HL-60 (cell line): ENCODE measurements around the gene UNK.

Experiments
- CTCF ChIP-seq: IDR thresholded peaks from one replicate; pipeline ENCODE4 v1.5.1; 2011; ENCODE audit warnings: low read length, control low read depth, inconsistent platforms; ENCODE audit not compliant: insufficient read depth
- GABPA ChIP-seq: IDR thresholded peaks from 2 replicates; pipeline ENCODE4 v1.6.1; 2012; ENCODE audit warnings: low read depth
- POLR2AphosphoS5 ChIP-seq: IDR thresholded peaks from 2 replicates; pipeline ENCODE4 v1.6.1; 2012; ENCODE audit warnings: low read depth
- REST ChIP-seq: IDR thresholded peaks from 2 replicates; pipeline ENCODE4 v1.6.1; 2012; ENCODE audit warnings: low read depth; ENCODE audit not compliant: insufficient replicate concordance

DNA sequence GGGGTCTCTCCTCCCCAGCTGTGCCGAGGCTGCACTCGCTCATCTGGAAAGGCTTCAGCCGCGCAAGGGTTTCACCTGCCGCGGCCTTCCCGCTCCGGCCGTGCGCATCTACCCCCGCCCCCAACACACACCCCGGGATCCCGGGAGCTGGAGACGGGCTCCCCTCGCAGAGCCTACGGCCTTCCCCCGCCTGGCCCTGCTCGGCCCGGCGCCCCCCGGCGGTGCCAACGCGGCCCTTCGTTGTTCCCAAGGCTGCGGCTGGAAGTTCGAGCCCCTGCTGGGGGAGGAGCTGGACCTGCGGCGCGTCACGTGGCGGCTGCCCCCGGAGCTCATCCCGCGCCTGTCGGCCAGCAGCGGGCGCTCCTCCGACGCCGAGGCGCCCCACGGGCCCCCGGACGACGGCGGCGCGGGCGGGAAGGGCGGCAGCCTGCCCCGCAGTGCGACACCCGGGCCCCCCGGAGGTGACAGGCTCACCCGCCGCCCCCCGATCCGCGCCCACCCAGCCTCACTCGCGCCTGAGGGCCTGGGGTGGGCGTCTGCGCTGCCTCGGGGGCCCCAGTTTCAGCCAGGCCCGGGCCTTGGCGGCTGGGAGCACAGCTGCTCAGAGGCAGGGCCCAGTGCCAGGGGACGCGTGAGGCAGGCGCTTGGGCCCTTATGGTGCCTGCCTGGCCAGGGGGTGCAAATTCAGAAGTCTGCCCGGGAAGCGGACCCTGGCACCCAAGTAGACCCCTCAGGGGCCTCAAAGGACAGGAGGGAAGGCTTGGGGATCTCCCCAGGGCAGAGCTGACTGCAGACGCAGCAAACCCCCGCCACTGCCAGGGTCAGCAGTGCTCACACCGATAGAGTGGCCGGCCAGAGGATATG is 30.9 kb upstream of the UNK start:
- TF ChIP-seq POLR2AphosphoS5, result no peak
- TF ChIP-seq GABPA, result no peak
- no peak for TF ChIP-seq REST
- no peak for TF ChIP-seq CTCF
